Testis (tissue), 3 donors: ENCODE data around the gene PEX12. TPM values are rescaled to one million over a fixed set of nuclear protein-coding genes. Genes with fewer than 3 reads are reported as not detected.

Experiments
- polyA plus RNA-seq: library from polyadenylated mRNA; stranded (reverse); fragments of 350-450 nt; fragmentation: Illumina TruSeq; extraction: RNeasy Lipid Tissue Mini Kit (QIAGEN cat#74804); gene quantifications from one replicate; pipeline ENCODE4 v1.2.3, GENCODE V29; 2014; ENCODE audit warnings: low read depth, low replicate concordance; ENCODE audit not compliant: insufficient read depth
- small RNA-seq, 2 donors: library from RNA; depleted of rRNA; stranded (forward); fragments of <200 nt; gene quantifications; one replicate each; pipeline ENCODE3, GENCODE V24; 2016
- total RNA-seq, 2 donors: library from RNA; depleted of rRNA; stranded (reverse); fragments of >200 nt; gene quantifications; one replicate each; pipeline ENCODE4 v1.2.3, GENCODE V29; 2016

Gene PEX12
- total and polyA plus RNA-seq, 3 donors from 2014 or later = 13.6 to 17.3 (median 15.1) TPM

Small RNA genes lying within 50 kb of the gene (small RNA-seq; reads per million reads assigned to genes)
- gene AC004134.1 (0 reads per million in 2 donors), gene AC015911.1 (0 reads per million in 2 donors), gene SNORD7 (147 to 198 reads per million in 2 donors)

Other genes with a start within 250 kb of the PEX12 start
- 1 to 10 TPM; 5.5 to 6.4 TPM for gene SLFN11, start 204.9 kb downstream of the PEX12 start, total RNA-seq
- gene SLFN11, start 204.9 kb downstream of the PEX12 start, polyA plus RNA-seq = 9.3 TPM
- gene SLFN12, start 146.1 kb downstream of the PEX12 start, total RNA-seq = 1 to 10 TPM; 2.9 to 4.7 TPM
- gene SLFN12, start 146.1 kb downstream of the PEX12 start, polyA plus RNA-seq = 2.6 TPM
- 1 to 10 TPM; 2.2 to 2.6 TPM for gene SLFN13, start 129.8 kb downstream of the PEX12 start, total RNA-seq
- 2.5 TPM for gene SLFN13, start 129.8 kb downstream of the PEX12 start, polyA plus RNA-seq
- gene SLFN12L, start 40.9 kb downstream of the PEX12 start, total RNA-seq = 1 to 10 TPM; 1.0 to 1.4 TPM
- gene SLFN12L, start 40.9 kb downstream of the PEX12 start, polyA plus RNA-seq = 0.69 TPM
- gene SLFN14, start 17.8 kb downstream of the PEX12 start, total RNA-seq = under 1 TPM; 0.37 to 0.55 TPM
- gene SLFN14, start 17.8 kb downstream of the PEX12 start, polyA plus RNA-seq = 0.30 TPM
- gene AP2B1, start 8.8 kb upstream of the PEX12 start, total RNA-seq = 100 to 1,000 TPM; 132 to 147 TPM
- gene AP2B1, start 8.8 kb upstream of the PEX12 start, polyA plus RNA-seq = 310 TPM
- 1 to 10 TPM; 2.5 to 4.8 TPM for gene RASL10B, start 153.1 kb upstream of the PEX12 start, total RNA-seq
- 3.8 TPM for gene RASL10B, start 153.1 kb upstream of the PEX12 start, polyA plus RNA-seq
- gene GAS2L2, start 174.7 kb upstream of the PEX12 start, total RNA-seq = under 1 TPM; 0.31 to 0.71 TPM
- gene GAS2L2, start 174.7 kb upstream of the PEX12 start, polyA plus RNA-seq = 0.62 TPM
- gene C17orf50, start 182.3 kb upstream of the PEX12 start, total RNA-seq = 100 to 1,000 TPM in 1 of 2 donors, 10 to 100 TPM in 1; 48.8 to 102 TPM
- gene C17orf50, start 182.3 kb upstream of the PEX12 start, polyA plus RNA-seq = 154 TPM
- gene MMP28, start 217.1 kb upstream of the PEX12 start, total RNA-seq = 100 to 1,000 TPM; 179 to 237 TPM
- 78.3 TPM for gene MMP28, start 217.1 kb upstream of the PEX12 start, polyA plus RNA-seq
- 100 to 1,000 TPM; 133 to 160 TPM for gene TAF15, start 230.9 kb upstream of the PEX12 start, total RNA-seq
- gene TAF15, start 230.9 kb upstream of the PEX12 start, polyA plus RNA-seq = 185 TPM